Ammon's horn (tissue), 1 donor: ENCODE data around the gene TLE4.
"Not testable (repeated sequence)": the region's sequence is repeated elsewhere in the genome, so short reads cannot be mapped to it uniquely, and the experiment has no call there.

Experiments
- DNase-seq: peaks from one replicate; pipeline ENCODE4 v3.0.0-alpha.2; 2016; ENCODE audit warnings: low spot score

The TLE4 gene

GRCh38 chr9:79571309-79572031 lies at the start of gene TLE4:
TLE4 (plus strand) TSS chr9:79571965; CDS start chr9:79572791, 826 bp downstream.
- DNase-seq, result peak; percentile 100

DNA sequence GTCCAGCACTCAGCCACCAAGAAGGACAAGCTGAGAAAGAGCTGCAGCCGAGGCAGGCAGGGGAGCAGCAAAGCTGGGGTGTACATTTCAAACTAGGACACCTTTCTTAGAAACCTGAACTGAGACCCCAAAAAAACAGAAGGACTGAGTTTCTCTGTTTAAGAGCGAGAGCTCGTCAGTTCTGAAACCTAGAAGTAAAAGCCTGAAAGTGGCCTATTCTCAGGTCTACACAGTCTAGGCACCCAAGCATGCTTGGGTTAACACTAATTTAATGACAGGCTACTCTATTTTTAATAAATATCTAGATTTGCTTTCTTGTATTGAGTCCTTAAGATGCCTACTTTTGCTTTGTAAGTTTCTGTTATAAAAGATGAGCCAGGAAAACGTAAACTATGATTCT lies 49.0 kb upstream of the TLE4 start:
- DNase-seq, result no peak

GRCh38 chr9:79524266-79524665 lies 47.5 kb upstream of the TLE4 start:
- DNase-seq, result no peak

GRCh38 chr9:79526149-79526672 lies 45.6 kb upstream of the TLE4 start:
- no peak for DNase-seq

GRCh38 chr9:79535534-79535933 lies 36.2 kb upstream of the TLE4 start:
- DNase-seq, result no peak

- DNase-seq, result no peak
Measured at GRCh38 chr9:79537838-79538237, 33.9 kb upstream of the TLE4 start.

GRCh38 chr9:79542735-79543620 lies 28.8 kb upstream of the TLE4 start:
- no peak for DNase-seq

- not testable (repeated sequence) for DNase-seq
Measured at GRCh38 chr9:79544375-79544774, 27.4 kb upstream of the TLE4 start.

DNA sequence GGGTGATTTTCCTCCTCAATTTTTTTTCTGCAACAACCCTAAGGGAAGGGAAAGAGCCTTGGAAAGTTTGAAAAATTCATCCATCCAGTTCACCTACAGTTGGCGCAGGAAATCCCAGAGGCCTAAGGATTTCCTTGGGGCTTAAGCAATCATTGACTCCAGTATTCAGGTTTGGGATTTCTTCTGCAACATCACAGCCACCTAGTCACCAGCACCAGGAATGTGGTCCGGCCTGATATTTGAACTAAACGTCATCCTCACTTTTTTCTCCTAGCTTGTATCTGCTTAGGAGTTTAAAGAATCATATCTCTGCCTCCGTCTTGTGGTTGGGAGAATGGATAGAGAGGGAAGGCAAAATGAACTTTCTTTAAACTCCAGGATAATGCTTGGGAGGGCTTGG lies 20.2 kb upstream of the TLE4 start:
- DNase-seq, result no peak

GRCh38 chr9:79551994-79552393 lies 19.8 kb upstream of the TLE4 start:
- DNase-seq, result peak; percentile 34

DNA sequence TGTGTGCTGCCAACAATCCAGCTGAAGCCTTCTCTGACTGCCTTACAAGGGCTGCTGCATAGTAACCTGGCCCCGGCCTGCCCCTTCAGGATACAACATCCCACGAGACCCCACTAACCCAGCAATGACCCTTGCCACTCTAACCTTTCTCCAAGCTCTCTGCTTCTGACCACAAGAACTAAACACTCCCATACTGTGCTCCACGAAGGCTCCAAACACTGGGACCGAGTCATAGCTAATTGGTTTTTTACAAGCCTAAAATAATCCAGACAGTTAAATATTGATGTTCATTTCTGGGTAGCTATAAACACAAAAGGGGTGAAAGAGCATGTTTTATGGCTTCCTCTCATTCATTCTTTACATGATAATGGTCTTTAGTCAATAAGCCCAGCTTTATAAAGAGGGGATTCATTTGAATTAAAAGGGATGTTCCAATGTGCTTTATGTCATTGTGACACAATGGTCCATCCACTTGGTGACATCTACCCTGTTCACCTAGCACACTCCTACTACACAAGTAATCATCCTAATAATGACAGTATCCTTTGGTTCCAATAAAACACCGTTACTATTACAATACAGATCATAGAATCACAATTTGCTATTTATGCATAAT lies 16.2 kb upstream of the TLE4 start:
- DNase-seq, result no peak

GRCh38 chr9:79559495-79560181 lies 12.1 kb upstream of the TLE4 start:
- peak; percentile 84 for DNase-seq

- no peak for DNase-seq
Measured at GRCh38 chr9:79562749-79563386, 8.9 kb upstream of the TLE4 start.

GRCh38 chr9:79564105-79564504 lies 7.7 kb upstream of the TLE4 start:
- no peak for DNase-seq

- DNase-seq, result no peak
Measured at GRCh38 chr9:79565245-79565644, 6.5 kb upstream of the TLE4 start.

GRCh38 chr9:79567671-79568098 lies 4.1 kb upstream of the TLE4 start:
- DNase-seq, result no peak

DNA sequence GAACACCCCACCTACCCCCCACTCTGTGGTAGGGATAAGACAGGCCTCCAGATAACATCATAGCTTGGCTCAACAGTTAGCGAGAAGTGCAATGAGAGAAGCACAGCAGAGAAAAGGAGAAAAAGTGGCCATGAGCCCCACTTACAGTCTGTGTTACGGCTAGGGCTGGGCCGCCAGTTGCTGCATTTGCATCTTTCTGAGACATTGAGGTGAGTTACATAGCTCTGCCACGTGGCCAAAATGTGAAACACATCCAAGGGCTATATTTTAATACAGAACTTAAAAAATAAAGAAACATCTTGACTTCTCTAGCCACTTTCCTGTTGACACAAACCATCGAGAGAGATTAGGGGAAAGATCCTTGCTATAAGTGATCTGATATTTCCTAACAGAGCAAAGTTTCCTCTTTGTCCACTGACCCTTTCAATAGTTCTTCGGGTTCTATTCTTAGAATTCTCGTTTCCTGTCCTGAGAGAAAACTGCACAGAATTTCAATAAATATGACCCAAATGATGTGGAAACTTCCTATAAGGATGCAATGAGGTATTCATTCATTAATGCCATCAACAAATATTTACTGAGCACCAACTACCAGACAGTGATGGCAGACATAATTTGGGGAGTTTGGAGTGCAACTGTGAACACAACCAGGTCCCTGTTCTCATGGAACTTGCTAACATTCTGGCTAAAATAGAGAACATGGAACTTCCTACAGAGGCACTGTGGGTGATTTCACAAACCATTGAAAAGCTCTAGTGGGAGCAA lies 3.2 kb upstream of the TLE4 start:
- no peak for DNase-seq

- DNase-seq, result no peak
Measured at GRCh38 chr9:79569814-79570447, 1.8 kb upstream of the TLE4 start.

- peak; percentile 53 for DNase-seq
Measured at GRCh38 chr9:79570448-79571308, 1.1 kb upstream of the TLE4 start.
